T-helper 1 cell (primary cell): ENCODE data around the gene ANO8.

ENCODE experiments used
- DNase-seq, 5 donors: peaks; one replicate each; pipeline ENCODE4 v3.0.0-alpha.2; 2012 to 2020

ANO8 gene

GRCh38 chr19:17328517-17329365, 5.9 kb downstream of the ANO8 start:
- DNase-seq, result peak in 2 of 5 donors; percentile 40 to 47

GRCh38 chr19:17327654-17328516, 6.8 kb downstream of the ANO8 start:
- DNase-seq, result peak; percentile 43 to 61 (median 56)

DNA sequence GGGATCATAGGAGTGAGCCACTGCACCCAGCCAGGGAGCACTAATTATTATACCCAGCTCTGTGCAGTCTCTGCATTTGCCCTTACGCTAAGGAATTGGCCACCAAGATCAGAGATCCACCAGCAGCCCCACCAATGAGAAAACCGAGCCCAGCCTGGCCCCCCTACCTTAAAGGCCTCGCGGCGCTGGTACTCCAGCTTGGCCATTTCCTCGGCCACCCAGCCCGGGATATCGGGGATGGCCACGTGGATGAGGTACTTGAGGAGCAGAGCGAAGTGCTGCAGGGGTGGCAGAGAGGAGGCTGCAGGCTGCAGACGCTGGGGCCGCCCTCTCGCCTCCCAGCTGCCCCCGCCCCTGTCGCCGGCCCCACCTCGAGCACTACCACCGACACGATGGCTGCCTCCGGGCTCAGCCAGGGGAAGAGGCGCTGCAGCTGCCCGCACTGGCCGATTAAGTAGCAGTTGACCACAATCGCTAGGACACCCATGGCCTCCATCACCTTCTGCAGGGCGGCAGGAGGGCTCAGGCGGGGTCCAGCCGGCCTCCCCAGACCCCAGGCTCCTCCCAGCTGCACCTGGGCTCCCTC, 7.5 kb downstream of the ANO8 start:
- DNase-seq, result no peak

GRCh38 chr19:17326595-17326966, 8.1 kb downstream of the ANO8 start:
- no peak for DNase-seq

DNA sequence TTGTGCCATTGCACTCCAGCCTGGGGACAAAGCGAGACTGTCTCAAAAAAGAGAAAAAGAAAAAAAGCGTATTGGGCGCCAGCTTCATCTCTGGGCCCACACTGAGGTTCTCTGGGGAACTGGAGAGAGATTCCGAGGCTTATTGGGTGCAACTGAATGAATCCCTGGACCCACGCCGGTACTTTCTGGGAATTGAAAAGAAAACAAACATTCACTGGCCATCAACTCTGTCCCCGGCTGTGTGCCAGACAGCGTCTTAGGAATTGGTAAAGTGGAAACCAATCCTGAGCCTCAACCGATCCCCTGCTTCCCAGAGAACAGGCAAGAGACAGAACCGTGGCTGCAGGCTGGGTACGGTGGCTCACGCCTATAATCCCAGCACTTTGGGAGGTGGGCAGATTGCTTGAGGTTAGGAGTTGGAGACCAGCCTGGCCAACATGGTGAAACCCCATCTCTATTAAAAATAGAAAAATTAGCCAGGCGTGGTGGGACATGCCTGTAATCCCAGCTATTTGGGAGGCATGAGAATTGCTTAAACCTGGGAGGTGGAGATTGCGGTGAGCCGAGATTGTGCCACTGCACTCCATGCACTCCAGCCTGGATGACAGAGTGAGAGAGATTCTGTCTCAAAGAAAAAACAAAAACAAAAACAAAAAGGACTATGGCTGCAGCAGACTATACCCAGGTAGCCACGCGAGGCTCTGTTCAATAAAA, 8.6 kb downstream of the ANO8 start:
- DNase-seq, result no peak

GRCh38 chr19:17325133-17325532, 9.5 kb downstream of the ANO8 start:
- no peak for DNase-seq

GRCh38 chr19:17324357-17325114, 10.1 kb downstream of the ANO8 start:
- no peak for DNase-seq

- DNase-seq, result no peak
Observed at GRCh38 chr19:17323964-17324332, 10.7 kb downstream of the ANO8 start.

DNA sequence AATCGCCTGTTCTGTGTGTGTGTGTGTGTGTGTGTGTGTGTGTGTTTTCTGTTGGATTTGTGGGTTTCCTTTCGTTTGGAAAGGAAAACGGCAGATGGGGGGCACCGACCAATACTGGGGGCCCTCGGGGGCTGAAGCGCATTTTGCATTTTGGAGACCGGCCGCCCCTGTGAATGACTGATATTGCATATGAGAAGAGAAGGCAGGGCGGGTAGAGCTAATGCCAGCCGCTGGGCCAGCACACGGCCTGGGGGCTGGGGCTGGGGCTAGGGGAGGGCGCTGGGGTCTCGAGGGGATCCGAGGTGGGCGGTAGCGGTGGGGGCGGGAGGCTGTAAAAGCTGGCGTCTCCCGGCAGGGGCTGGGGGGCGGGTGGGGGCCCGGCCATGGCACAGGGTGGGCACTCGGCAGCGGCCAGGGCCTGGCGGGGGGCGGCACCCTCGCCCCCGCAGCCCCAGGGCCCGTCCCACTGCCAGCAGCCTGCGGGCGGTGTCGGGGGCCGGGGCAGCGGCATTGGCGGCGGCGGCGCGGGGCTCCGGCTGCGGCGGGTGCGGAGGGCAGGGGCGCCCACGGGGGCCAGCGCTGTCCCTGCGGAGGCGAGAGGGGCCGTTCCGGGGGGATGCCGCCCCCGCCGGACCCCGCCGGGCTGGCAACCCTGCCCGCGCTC, 11.2 kb downstream of the ANO8 start:
- no peak for DNase-seq

- DNase-seq, result no peak
Observed at GRCh38 chr19:17322854-17323253, 11.8 kb downstream of the ANO8 start.

- no peak for DNase-seq
Observed at GRCh38 chr19:17321655-17322489, 12.8 kb downstream of the ANO8 start.

DNA sequence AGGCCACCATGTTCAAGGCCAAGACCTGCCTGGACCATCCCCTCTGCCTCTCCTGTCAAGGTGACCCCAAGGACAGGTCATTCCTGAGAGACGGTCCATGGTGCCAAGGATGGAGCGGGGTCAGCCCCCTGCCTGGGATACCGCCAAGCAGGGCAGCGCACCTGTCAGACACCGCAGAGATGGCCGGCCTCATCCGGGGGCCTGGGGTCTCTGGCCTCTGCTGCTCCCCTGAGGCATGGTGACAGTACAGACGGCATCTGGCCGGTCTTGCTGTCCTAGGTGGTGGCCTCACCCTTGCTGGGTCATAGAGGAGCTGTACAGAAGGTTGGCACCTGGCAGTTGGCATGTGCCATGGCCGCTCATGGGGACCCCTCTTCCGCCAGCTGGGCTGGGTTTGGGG, 14.2 kb downstream of the ANO8 start:
- DNase-seq, result no peak

DNA sequence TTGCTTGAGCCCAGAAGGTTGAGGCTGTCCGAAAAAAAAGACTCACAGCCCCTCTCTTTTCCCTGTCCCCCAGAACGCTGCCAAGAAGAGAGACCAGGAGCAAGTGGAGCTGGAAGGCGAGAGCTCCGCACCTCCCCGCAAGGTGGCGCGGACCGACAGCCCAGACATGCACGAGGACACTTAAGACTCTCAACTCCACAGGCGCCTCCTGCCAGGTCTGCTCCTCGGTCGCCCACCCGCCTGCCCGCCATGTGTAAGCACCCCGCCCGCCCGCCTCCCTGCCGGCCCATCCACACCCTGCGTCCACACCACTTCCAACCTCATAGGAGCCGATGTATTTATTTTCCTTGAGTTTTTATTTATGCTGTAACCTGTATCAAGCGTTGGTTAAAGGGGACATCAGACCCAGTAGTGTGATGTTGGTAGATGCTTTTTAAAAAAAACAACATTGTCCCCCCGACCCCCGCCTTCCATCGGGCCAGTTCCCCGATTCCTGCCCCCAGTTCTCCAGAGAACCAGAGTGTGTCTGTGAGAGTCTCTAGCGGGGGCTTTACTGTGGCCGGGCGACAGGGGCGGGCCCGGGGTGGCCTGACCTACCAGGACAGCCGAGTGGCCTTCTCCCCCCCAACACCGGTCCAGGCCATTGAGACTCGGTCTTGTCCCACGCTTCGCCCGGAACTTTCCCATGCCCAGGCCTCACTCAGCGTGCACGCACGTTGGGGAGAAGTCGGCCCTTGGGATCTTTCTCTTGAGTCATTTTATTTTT, 15.0 kb downstream of the ANO8 start:
- no peak for DNase-seq

DNA sequence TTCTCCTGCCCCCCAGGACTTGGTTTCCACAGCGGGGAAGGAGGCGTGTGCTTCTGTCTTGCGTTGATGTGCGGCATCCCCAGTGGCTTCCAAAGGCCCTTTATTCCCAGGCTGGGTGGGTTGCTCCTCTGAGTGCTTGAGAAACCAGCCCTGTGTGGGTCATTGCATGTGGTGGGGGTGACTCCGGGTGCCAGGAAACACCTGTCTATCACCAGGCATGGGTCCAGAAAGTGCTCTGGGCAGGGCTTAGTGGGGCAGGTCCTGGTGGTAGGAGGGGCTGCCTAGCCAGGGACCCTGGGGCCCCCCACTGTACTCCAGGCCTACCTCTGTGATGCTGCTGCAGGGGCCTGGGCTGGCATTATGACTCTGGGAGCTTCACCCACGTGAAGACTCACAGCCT, 15.7 kb downstream of the ANO8 start:
- DNase-seq, result no peak

DNA sequence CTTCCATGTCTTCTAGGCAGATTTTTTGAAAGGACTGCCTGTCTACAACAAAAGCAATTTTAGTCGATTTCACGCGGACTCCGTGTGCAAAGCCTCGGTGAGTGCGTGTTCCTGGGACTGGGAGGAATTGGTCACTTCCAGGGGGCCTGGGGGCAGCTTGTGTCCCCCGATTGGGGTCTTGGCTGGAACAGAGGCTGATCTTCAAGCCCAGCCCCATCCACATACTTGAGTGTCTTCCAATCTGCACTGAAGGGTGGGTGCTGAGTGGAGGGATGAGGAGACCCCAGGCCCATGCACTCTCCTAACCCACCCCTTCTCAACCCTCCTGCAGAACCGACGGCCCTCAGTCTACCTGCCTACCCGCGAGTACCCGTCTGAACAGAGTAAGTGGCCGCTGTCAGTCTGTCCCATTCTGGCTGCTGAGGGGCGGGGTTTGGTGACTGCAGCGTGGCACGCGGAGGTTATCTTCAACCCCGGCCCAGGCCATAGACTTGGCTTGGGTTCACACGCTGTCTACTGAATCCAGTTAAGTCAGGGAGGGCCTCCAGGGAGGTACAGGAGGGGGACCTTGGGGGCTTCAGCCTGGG, 20.6 kb downstream of the ANO8 start:
- no peak for DNase-seq

DNA sequence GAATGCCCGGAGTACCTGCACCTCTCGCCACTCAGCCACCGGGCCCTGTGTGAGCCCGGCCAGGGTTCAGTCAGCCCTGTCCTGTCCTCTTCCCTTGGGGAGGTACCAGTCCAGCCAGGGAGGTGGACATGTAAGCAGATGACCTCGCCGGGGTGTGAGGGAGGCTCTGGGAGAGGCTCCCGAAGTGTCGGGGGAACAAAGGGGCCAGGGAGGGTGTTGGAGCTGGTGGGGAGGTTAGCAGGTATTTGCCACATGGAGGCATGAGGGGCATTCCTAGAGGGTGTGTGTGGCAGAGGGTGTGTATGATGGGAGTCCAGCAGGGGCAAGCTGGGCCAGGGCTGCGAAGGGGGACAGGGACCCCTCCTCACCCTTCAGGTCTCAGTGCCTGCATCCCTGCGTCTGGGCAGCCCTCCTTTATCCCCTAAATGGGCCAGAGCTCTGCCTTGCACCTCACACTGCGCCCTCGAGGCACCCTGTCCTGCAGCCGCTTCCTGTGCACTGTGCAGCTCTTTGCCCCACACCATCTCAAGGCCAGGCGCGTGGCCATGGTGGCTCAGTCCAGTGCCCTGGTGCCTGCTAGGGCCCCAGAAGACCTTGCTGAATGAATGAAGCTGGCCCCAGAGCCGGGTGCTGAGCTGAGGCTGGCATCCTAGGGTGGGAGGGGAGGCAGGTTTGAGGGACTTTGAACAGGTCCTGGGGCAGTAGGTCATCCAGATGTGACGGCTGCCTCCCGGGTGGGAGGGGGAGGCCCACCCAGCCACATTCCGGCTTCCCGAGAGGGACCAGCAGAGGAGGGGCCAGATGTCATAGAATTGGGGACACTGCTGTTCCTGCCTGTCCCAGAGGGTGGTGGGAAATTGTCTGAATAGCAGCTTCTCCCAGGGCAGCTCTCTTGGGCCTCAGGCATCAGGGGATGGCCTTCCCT, 22.2 kb downstream of the ANO8 start:
- DNase-seq, result no peak

DNA sequence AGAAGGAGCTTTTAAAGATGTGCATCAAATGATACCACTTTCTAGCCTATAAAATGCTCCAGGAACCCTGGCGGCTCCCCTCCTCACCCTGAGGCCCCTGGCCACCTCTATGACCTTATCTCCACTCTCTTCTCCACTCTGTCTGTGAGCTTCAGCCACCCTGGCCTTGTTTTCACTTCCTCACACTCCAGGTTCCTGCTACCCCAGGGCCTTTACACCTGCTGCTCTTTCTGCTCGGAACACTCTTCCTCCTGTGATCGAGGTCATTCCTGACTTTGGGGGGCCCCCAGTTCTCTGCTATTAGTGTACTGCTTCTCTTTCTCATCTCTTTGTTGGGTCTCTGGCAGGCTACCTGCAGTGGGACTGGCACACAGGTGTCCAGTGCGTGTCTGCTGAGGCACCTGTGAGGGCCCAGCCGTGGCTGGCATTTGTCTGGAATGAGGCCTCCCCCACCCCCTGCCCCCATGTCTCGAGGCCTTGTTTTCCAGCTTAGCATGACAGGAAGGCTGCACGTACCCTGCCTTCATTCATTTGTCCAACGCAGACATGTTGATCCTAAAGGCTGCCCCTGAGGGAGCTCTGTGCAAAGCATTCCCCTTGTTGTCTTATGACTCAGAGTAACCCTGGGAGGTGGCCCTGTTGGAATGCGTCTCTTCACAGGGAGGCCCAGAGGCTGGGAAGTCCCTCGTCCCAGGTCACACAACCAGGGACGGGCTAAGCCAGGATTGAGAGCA, 23.0 kb downstream of the ANO8 start:
- DNase-seq, result no peak
